GM21423 (cell line): Measurements from ENCODE around the gene DDN.
A peak's percentile ranks its signal among the peaks of the same experiment; 100 is the strongest.

Source experiments
- ATAC-seq: cut with Tn5 transposase; IDR thresholded peaks from one replicate; pipeline ENCODE4 v1.9.1; 2021; ENCODE audit warnings: mild to moderate bottlenecking, moderate library complexity; ENCODE audit not compliant: unreplicated experiment

Gene DDN

DNA sequence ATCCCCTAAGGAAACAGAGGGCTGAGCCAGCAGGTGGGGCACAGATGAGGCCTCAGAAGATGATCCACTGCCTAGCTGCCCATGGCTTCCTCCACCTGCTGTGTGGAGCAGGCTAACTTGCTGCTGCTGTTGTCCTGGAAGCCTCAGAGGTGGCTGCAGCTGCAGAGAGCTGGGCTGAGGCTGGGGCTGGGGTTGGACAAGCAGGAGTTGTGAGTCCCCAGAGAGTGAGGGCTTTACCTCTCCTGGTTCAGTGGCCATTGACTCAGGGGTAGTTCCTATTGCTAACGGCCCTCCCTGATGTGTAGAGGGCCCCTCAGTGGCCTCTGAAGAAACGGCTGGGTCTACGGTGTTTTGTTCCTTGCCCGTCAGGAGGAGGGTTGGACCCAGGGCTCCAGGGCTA, 33.1 kb upstream of the DDN start:
- ATAC-seq, result no peak

DNA sequence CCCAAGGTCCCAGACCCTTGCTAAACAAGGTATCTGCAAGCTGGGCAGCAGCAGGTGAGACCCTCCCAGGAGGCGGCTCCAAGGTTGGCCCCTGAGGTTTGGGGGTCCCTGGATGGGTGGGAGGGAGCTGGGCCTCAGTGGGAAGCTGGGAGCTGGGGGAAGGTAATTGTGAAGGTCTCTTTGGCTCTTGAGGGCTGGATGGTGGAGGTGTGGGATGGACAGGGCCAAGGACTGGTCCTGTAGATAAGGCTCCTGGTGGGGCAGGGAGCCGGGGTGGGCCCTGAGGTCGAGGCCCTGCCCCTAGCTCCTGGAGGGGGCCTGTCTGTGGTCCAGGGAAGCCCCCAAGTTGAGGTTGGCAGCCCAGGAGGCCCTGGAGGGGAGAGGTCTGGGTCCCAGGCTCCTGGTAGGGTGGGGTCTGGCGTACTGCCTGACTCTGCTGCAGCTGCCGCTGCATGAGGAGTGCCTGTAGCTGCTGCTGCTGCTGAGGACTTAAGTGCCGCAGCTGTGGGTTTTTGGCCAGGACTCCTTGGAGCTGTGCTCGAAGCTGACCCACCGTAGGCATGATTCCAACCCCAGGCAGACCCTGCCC, 32.5 kb upstream of the DDN start:
- no peak for ATAC-seq

DNA sequence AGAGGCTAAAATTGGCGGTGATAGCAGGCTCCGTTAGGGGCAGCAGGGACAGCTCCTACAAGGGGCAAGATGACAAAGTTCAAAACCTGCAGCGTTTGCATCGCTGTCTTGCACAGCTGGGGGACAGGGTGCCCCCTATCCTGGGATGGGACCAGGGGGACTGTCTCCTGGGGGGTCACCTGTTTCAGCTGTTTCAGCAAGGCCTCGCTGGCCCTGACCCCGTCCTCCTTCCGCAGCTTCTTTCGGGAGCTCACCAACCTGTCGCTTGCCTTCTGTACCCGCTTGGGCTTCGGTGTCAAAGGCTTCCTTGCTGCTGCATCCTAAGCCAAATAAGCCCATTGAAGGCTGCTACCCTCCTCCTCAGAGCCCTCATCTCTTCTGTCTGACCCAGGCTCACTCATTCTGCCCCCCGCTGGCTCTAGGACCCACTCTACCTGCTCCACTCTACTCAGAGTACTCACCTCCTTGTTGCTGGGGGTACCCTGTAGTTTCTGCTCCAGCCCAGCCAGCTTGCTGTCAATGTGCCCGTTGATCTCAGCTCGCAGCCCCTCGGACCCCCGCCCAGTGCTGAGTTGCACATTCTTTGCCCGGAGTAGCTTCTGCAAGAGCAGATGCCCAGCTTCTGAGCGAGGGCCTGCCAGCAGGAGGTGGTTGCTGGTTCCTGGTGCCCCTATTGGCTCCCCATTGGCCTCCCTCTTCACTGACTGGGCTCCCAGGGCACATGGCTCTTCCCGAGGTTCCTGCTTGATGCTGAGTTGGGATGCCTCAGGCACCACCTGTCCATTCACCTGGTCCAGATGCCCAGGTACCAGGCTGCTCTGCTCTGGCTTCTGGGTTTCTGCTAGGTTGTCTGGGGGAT, 31.8 kb upstream of the DDN start:
- no peak for ATAC-seq

DNA sequence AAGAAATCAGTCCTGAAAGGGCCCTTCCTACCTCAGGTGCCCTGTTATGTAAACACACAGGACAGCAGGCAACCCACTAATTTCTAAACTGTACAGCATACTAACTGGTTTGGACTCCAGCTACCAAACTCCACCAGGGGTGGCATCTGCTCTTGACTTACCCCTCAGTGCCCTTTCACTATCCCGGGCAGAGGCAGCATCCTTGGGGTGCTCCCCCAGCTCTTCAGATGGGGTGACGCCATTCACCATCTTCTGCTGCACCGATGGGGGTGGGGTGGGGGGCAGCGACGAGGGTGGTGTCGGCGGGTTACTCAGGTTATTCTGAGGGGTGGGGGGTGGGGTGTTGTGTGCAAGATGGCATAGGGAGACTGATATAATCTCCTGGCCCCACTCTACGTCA, 30.9 kb upstream of the DDN start:
- ATAC-seq, result no peak

DNA sequence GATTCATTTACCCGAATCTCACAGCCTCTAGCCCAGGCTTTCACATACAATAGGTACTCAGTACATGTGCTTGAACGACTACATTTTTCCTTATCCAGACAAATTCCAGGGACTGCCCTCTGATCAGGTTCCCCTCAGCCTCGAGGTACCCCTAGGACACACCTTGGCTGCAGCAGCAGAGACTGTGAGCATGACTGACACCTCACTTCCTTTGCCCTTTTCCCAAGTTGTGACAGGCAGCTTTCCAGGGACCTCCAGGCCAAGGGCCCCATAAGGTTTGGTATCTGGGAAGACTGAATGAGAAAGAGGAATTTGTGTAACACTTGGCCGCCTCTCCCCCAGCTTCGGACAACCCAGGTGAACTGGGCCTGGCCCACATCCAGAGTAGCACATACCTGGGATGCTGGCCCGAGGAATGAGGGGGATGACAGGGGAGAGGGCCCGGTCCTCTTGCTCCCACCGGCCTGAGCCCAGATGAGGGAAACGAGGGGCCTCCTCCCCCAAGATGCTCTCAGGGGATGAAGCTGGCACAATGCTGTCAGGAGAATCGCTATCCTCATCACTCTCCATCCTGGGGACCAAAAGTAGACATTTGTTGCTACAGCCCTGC, 29.6 kb upstream of the DDN start:
- no peak for ATAC-seq

DNA sequence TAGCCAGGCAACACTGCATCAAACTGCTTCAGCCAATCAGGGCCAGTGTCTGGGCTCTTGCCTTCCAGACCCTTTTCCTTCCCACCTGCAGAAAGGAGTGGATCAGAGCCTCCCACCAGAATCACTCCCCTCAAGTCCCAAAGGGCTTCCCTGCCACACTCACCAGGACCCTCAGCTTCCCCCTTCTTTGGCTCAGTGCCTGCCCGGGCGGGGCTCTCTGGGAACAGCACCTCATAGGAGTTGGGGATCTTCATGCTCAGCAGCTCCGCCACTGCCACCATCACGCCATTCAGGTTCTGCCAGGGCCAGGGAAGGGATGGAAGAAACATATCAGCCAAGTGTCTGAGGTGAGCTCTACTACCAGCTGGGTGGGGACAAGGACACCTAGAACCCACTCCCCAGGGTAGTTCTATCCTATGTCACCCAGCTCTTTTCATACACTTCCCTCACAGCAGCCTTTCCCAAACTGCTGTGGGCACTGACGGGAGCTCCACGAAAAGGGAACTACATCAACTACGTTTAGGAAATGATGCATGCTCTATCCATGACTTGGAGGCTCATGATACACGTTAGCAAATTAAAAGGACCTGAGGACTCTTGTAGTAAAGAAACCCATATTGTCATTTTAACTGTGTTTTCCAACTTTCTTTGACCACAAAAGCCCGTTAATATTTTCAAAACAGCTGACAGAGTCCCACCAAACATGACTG, 28.8 kb upstream of the DDN start:
- no peak for ATAC-seq

DNA sequence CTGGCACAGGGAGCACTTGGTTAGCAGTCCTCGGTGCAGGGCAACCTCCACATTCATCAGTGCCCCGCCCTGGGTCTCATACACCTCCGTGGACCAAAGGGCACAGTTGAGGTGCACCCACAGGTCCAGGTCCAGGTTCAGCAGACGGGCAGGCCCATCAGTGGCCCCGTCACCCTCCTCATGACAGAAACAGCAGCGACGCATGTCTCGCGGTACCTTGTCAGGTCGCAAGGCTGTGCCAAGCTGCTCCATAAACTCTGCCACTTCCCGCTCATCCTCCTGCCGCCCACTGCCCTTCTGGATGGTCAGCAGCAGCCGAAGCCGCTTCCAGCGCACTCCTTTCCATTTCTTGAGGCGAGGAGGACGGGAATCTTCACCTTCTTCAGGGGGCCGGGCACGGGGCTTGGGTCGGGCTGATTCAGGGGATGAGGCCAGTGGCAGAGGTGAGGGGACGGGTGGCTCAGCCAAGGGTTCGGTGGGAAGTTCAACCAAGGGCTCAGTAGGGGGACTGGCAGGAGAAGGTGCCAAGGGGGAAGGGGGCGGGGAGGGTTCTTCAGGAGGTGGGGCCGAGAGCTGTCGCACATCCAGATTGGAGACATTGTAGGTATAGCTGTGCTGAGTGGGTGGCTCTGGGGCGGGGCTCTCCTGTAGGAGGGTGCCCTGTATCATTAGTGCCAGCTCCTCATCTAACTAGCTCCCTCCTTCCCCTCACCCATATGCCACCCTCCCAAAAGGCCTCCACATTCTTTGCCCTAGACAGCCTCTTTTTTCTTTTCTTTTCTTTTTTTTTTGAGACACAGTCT, 27.7 kb upstream of the DDN start:
- ATAC-seq, result no peak

DNA sequence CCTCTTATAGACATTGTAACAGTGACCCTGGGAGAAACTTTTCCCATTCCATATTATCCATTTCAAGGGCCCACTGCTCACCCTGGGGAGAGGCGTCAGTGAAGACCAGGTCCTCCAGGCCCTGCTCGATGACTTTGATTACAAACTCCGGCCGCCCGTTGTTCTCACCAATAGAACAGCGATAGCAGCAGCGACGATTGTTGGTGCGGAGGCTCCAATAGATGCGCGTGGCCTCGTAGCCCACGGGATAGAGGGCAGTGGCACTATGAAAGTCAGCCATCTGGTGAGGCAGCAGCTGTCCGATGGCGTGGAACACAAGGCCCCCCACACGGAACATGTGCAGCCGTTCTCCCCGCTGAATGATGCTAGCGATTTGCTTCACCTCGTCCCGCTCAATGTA, 26.9 kb upstream of the DDN start:
- no peak for ATAC-seq

DNA sequence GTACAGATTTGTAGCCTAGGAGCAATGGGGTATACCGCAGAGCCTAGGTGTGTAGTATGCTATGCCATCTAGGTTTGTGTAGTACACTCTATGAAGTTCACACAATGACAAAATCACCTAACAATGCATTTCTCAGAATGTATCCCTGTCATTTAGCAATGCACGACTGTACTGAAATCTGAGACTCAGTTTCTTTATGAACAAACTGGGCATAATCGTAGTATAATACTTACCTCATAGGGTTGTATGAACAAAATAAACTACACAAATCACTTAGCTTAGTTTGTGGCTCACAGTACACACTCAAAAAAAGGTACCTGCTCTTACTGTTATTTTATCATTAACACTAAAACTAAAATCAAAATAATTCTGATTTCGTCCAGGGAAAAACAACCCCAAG, 26.3 kb upstream of the DDN start:
- no peak for ATAC-seq

DNA sequence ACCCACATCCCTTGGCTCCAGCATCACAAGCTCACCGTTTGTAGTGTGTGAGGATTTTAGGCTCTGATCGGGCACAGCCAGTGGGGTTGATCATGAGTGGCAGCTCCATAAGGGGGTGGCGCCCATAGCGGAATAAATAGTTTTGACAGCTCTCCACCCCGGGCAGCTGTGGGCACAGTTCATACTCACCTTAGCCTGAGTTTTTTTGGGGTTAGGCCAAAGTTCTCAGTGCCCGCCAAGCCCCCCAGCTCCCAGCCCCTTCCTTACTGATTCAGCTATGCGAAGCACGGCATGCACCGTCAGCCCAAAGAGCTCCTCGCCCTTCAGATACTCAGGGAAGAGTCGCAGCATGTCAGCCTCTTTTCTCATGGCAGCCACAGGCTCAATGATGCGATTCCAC, 25.4 kb upstream of the DDN start:
- ATAC-seq, result no peak

DNA sequence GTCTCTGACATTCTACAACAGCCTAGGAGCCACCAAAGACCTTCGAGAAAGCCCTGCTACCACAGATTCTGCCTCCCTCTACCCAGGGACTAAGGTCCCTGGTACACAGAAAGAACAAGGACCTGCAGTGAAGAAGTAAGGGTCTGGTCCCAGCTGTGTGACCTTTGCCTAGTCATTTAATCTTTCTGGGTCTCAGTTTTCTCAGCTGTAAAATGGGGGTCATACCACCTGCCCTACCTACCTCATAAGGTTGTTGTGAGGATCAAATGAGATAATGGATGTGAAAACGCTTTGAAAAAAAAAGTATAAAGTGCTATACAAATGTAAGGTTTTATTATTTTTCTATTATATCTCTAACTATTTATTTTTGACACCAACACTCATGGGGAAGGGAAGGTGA, 24.6 kb upstream of the DDN start:
- no peak for ATAC-seq

DNA sequence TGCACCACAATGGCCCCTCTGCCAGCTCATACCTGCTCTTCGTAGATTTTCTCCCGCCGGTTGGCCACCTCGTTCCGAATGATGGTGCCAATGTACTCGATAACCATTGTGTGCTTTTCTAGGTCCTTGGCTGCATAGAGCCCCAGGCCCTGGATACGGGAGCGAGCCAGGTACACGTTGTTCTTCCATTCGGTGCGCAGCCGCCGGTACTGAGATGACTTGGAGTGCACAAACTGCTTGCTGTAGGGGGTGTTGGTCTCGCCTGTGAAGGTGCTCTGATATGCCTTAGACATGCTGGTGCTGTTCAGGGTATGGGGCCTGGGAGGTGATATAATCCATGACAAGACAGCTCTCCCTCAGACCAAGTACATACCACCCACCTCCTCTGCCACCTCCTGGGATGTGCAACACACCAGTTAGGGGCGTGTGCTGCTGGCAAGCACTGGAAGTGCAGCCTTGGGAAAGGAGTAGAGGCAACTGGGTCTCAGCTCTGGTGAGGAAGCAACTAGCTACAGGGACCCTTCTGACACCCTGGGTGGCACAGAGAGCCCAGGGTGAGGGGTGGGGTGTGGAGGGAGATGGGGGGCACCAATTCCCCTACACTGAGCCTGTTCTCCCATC, 23.5 kb upstream of the DDN start:
- no peak for ATAC-seq

DNA sequence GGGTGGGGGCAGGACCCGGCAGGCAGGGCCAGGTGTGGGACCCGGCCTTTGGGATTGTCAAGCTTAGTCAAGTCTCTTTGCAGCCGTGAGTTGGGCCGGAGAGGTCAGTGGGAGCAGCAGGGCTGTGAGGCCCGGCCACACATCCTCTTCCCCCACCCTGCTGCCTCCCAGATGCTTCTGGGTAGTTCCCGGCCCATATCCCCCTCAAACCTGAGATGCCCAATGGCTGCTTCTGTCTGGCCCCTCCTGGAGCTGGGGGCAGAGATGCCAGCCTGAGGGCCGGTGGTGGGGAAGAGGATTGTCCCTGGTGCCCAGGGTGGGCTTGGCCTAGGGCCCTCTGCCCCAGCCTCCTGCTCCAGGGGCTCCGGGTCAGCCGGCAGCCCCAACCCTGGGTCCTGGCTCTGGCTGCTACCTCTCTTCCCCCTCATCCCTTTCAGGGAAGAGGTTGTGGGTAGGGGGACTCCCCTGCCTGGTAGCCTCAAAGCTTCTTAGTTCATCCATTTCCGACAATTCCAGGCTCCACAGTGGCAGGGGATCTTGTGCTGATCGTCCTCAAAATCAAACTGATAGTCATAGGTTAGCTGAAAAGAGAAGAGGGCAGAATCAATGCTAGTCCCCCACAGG, 22.2 kb upstream of the DDN start:
- ATAC-seq, result no peak

DNA sequence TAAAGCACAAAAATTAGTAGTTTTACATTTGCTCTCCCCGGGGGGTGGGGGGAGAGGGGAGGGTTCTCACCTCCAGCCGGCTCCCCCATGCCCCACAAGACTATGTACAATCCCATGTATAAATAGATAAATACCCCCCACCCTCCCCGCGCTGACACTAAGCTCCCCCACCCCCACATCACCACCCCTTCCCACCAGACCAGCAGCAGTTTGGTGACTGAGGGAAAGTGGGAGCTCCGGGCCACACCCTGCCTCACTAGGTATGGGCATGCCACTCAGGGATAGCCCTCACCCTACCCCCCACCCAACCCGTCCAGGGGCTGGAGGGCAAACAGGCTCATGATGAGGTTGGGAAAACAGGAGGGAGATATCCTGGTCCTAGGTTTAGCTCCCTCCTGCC, 21.3 kb upstream of the DDN start:
- no peak for ATAC-seq

DNA sequence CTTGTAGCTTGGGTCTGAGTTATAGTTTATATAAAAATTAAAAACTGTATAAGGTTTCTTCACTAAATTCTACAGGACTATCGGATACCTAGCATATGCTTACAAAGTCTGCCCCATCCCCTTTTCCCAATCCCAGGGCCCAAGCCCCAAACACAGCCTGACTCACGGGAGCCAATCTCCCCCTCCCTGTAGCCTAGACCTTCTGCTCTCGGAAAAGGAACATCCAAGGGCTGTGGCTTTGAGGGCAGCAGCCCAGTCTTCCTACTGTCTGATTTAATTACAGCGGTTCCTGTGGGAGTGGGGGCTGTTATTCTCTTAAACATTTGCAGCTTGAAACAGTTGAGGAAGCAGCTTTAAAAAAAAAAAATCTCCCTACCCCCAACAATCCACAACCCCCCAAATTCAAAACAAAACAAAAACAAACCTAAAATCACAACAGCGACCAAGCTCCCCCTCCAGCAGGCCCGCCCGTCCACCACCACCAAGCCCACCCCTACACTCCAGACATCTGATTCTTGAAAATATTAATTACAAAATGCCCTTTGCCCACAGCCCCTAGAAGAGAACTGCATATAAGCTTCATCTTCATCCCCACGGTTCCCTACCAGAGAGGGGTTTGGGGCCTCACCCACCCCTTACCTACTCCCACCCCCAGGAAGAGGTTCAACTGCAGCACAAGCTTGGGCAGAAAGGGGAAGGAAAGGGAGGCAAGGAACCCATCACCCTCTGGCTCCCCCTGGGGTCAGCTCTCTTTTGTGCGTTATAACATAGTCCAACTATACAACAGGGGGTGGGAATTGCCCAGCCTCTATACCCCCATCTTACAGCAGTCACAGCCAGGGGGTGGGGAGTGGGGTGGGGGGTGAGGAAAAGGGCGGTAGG, 20.5 kb upstream of the DDN start:
- no peak for ATAC-seq

DNA sequence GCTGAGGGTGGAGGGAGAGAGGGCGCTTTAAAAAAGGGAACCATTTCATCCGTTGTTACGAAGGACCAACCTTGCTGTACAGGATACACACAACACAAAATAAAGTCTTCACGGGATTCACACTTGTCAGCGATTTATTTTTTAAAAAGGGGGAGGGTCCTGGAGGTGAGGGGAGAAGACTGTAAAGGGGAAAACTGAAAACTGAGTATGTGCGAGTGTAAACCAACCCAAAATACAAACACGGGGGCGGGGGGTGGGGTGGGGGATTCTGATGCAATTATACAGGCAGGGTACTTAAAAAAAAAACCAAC, 19.9 kb upstream of the DDN start:
- peak; percentile 24 for ATAC-seq

DNA sequence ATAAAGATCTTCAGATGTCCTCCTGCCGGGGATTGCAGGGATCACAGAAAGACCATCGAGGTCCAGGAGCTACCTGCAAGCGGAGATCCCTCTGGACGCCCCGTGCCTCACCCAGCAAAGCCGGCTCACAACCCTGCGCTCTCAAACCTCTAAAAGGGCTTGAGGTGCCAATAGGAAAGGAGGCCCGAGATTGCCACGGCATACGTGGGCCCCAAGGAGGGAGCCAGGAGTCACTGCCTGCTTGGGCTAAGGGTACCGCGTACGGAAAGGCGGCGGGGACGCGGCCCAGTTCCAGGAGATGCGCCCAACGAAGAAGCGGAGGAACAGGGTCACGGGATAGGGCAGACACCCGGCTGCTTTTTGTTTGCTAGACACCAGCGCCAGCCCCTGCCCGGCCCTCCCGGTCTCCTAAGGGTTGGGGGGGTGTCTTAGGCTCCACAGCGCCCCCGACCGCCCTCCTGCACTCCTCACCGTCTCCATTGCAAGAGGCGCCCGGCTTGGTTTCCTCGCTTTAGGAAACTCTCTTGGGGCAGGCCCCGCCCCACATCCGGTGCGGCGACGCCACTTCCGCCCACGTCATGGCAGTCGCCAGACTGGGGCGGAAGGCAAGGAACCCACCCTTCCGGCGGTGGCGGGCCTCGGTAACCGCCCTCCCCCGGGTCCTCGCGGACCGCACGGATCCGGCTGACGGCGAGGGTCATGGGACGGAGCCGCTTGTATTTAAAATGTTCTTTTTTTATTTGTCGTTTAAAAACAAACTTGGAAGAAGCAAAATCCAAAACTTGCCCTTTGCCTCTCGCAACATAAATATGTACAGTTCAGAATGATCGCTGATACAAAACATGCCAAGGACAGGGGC, 19.3 kb upstream of the DDN start, which contains the start of gene PRKAG1:
Gene PRKAG1 (minus strand): TSS at position 516 of the 859 bp plus-strand sequence. CDS start 36 bp downstream, at position 480.
- peak; percentile 89 for ATAC-seq

DNA sequence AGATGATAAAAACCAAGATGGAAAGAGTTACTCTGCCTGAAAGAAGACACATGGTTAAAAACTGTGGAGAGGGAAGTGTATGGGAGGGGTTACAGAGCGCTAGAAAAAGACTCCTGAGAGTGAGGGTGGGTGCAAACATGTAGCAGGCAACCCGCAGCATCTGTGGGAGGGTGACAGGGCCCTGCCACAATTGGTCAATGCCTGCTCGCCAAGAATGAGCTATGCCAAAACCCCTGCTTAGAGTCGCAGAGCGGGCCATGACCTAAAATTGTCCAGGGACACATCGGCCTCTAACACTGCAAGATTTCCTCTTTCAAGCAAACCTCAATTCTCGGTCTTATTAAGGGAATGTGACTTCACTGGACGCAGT, 18.7 kb upstream of the DDN start:
- no peak for ATAC-seq
